K562 (cell line): ENCODE results near the gene CRTC3. TPM values are rescaled to one million over a fixed set of nuclear protein-coding genes. Genes with fewer than 3 reads are reported as not detected.

Source experiments
- BCOR ChIP-seq: fragments of 450-650 bp; IDR thresholded peaks from 2 replicates; pipeline ENCODE4 v1.6.1; 2016
- BDP1 ChIP-seq: IDR thresholded peaks from 3 replicates; pipeline ENCODE4 v1.6.1; 2011; ENCODE audit not compliant: insufficient read length, insufficient read depth
- CSDE1 ChIP-seq, 2 experiments: fragments of 450-650 bp; IDR thresholded peaks; 2 replicates each; pipeline ENCODE4 v1.6.1; 2016; ENCODE audit warnings: mild to moderate bottlenecking in 1 of 2
- DLX4 ChIP-seq: fragments of 250-450 bp; sonication (Bioruptor Pico); IDR thresholded peaks from 2 replicates; pipeline ENCODE4 v1.6.1; 2021; ENCODE audit warnings: mild to moderate bottlenecking
- EHMT2 ChIP-seq: fragments of 450-650 bp; IDR thresholded peaks from 2 replicates; pipeline ENCODE4 v1.6.1; 2018; ENCODE audit warnings: antibody characterized with exemption
- ETV6 ChIP-seq, 3 experiments: fragments of 150-350 bp in 1 of 3; sonication (generic) in 1 of 3; formaldehyde crosslinking in 1 of 3; IDR thresholded peaks; 2 replicates each; pipeline versions ENCODE4 v1.6.1 to v1.8.0; 2014 to 2022; ENCODE audit warnings: borderline replicate concordance in 2 of 3, low read depth in 2 of 3, antibody characterized with exemption in 1 of 3, low read length in 1 of 3, mild to moderate bottlenecking in 1 of 3, missing genetic modification reagents in 1 of 3
- FOXA1 ChIP-seq: fragments of 450-650 bp; IDR thresholded peaks from 2 replicates; pipeline ENCODE4 v1.6.1; 2016; ENCODE audit warnings: mild to moderate bottlenecking, borderline replicate concordance
- FOXJ2 ChIP-seq: fragments of 200-800 bp; sonication (Bioruptor generic); IDR thresholded peaks from 2 replicates; pipeline ENCODE4 v1.6.1; 2016; ENCODE audit warnings: missing genetic modification characterization, missing compliant biosample characterization
- GTF2B ChIP-seq: IDR thresholded peaks from 2 replicates; pipeline ENCODE4 v1.6.1; 2011; ENCODE audit not compliant: insufficient read length; ENCODE audit errors: extremely low read depth
- MCM5 ChIP-seq: fragments of 450-650 bp; IDR thresholded peaks from 2 replicates; pipeline ENCODE4 v1.6.1; 2016; ENCODE audit warnings: low read depth
- MTA2 ChIP-seq: fragments of 450-650 bp; IDR thresholded peaks from 2 replicates; pipeline ENCODE4 v1.6.1; 2016; ENCODE audit warnings: low read depth
- TBP ChIP-seq: optimal IDR thresholded peaks from 2 replicates; pipeline ENCODE3; 2011; ENCODE audit warnings: low read depth, low read length, improper control_type of control experiment
- TEAD4 ChIP-seq, 2 experiments: sonication (generic) in 1 of 2; formaldehyde crosslinking in 1 of 2; IDR thresholded peaks; 2 replicates each; pipeline versions ENCODE4 v1.6.1 to v1.8.0; 2012 to 2022; ENCODE audit warnings: borderline replicate concordance in 1 of 2, inconsistent platforms in 1 of 2, low read length in 1 of 2, mild to moderate bottlenecking in 1 of 2, missing genetic modification reagents in 1 of 2
- THAP7 ChIP-seq: fragments of 250-450 bp; sonication (Bioruptor Pico); IDR thresholded peaks from 2 replicates; pipeline ENCODE4 v1.5.0; 2021
- ZBTB34 ChIP-seq: fragments of 250-450 bp; sonication (Bioruptor Pico); IDR thresholded peaks from 2 replicates; pipeline ENCODE4 v1.8.0; 2021; ENCODE audit warnings: mild to moderate bottlenecking, moderate library complexity
- ZBTB49 ChIP-seq: sonication (generic); formaldehyde crosslinking; IDR thresholded peaks from 2 replicates; pipeline ENCODE4 v1.8.0; 2022; ENCODE audit warnings: missing genetic modification reagents, mild to moderate bottlenecking, borderline replicate concordance
- ZBTB8A ChIP-seq: fragments of 450-650 bp; IDR thresholded peaks from 2 replicates; pipeline ENCODE4 v1.6.1; 2018; ENCODE audit warnings: mild to moderate bottlenecking, moderate library complexity; ENCODE audit not compliant: partially characterized antibody
- ZFP91 ChIP-seq: sonication (generic); formaldehyde crosslinking; IDR thresholded peaks from 2 replicates; pipeline ENCODE4 v1.8.0; 2022; ENCODE audit warnings: mild to moderate bottlenecking, missing genetic modification reagents
- ZNF134 ChIP-seq: fragments of 250-450 bp; sonication (Bioruptor Pico); conservative IDR thresholded peaks from 2 replicates; pipeline ENCODE4 v1.4.0; 2020
- ZNF444 ChIP-seq: fragments of 250-450 bp; sonication (Bioruptor Pico); IDR thresholded peaks from 2 replicates; pipeline ENCODE4 v1.4.0; 2020; ENCODE audit warnings: mild to moderate bottlenecking, moderate library complexity
- polyA plus RNA-seq, 8 experiments: library from polyadenylated mRNA; depleted of rRNA in 4 of 8; stranded (reverse) in 5 of 8; unstranded in 3 of 8; fragments of >200 nt; fragmentation: Nextera tagmentation in 2 of 8; fragmentation: Illumina TruSeq in 1 of 8; extraction: Ambion mirVana in 2 of 8; extraction: Trizol in 1 of 8; gene quantifications; 2 replicates each; pipeline versions ENCODE4 v1.2.1 to v1.2.3, GENCODE V29; 2011 to 2014; ENCODE audit warnings: inconsistent platforms in 1 of 8, missing spikeins in 1 of 8
- total RNA-seq, 7 experiments: library from RNA; depleted of rRNA in 6 of 7; stranded (reverse); fragments of >200 nt in 6 of 7; fragmentation: Illumina TruSeq in 2 of 7; extraction: Trizol in 2 of 7; gene quantifications; 2 replicates each; pipeline versions ENCODE4 v1.2.1 to v1.2.3, GENCODE V29; 2011 to 2021; ENCODE audit warnings: low replicate concordance in 1 of 7

Gene CRTC3
- total and polyA plus RNA-seq, 9 of the 15 experiments (the other 6 are each of a cell fraction or from before 2014, with no cell fraction given) = 1.2 to 19.0 (median 11.6) TPM

- TF ChIP-seq ZBTB49 = no peak
- TF ChIP-seq FOXA1 = no peak
- TF ChIP-seq DLX4 (CRISPR knock-in tag) = no peak
- no peak for TF ChIP-seq TBP
- no peak for TF ChIP-seq ZNF444 (CRISPR knock-in tag)
- no peak for TF ChIP-seq EHMT2
- no peak for TF ChIP-seq TEAD4 (IDR thresholded peaks at IDR 0.05; ENCODE audit: low read length)
- TF ChIP-seq TEAD4 (CRISPR knock-in tag; IDR thresholded peaks at IDR 0.05; ENCODE audit: borderline replicate concordance) = no peak
- TF ChIP-seq BDP1 = no peak
- no peak for TF ChIP-seq MCM5
- TF ChIP-seq GTF2B = no peak
- no peak for TF ChIP-seq THAP7 (CRISPR knock-in tag)
- no peak for TF ChIP-seq ZBTB8A
- no peak for TF ChIP-seq ETV6 (IDR thresholded peaks at IDR 0.05; ENCODE audit: borderline replicate concordance in 1 of 2, low read depth in 2 of 2, low read length in 1 of 2)
- no peak for TF ChIP-seq ETV6 (CRISPR knock-in tag; IDR thresholded peaks at IDR 0.05; ENCODE audit: borderline replicate concordance)
- peak; percentile 61 for TF ChIP-seq FOXJ2 (tag)
- no peak for TF ChIP-seq MTA2
- TF ChIP-seq ZNF134 (CRISPR knock-in tag) = no peak
- no peak for TF ChIP-seq BCOR
- no peak for TF ChIP-seq CSDE1 (IDR thresholded peaks at IDR 0.05)
- TF ChIP-seq ZFP91 = no peak
- no peak for TF ChIP-seq ZBTB34 (CRISPR knock-in tag)
These were observed 27.7 kb downstream of the CRTC3 start (continued) for GRCh38 chr15:90557186-90558084.
